Neural progenitor cell (in vitro differentiated cells): Measurements from ENCODE around the gene DAPK3.

Experiments
- EZH2 ChIP-seq: fragments of 200-600 bp; sonication (generic); IDR thresholded peaks from 2 replicates; pipeline ENCODE4 v1.6.1; 2017; ENCODE audit warnings: antibody characterized with exemption, mild to moderate bottlenecking, moderate library complexity
- EZH2phosphoT487 ChIP-seq: fragments of 200-600 bp; sonication (generic); IDR thresholded peaks from 2 replicates; pipeline ENCODE4 v1.6.1; 2017; ENCODE audit warnings: antibody characterized with exemption
- TF ChIP-seq, protein P1 (sequence below): fragments of 200-600 bp; sonication (generic); IDR thresholded peaks from 2 replicates; pipeline ENCODE4 v1.5.1; 2017; ENCODE audit warnings: antibody characterized with exemption, mild to moderate bottlenecking

DNA sequence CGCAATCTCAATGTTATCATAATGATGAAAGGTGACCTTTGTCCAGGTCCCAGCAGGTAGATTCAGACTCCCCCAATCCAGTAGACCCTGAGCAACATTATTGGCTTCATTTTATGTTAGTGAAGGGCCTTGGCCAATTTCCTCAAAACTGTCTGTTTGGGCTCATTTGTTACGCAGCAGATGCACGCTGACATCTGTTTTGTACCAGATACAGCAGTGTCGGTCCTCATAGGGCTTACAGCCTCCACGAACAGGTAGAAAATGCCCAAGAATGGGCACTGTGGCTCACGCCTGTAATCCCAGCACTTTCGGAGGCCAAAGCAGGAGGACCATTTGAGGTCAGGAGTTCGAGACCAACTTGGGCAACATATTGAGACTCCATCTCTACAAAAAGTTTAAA lies 51.1 kb downstream of the DAPK3 start:
- TF ChIP-seq, protein P1, sequence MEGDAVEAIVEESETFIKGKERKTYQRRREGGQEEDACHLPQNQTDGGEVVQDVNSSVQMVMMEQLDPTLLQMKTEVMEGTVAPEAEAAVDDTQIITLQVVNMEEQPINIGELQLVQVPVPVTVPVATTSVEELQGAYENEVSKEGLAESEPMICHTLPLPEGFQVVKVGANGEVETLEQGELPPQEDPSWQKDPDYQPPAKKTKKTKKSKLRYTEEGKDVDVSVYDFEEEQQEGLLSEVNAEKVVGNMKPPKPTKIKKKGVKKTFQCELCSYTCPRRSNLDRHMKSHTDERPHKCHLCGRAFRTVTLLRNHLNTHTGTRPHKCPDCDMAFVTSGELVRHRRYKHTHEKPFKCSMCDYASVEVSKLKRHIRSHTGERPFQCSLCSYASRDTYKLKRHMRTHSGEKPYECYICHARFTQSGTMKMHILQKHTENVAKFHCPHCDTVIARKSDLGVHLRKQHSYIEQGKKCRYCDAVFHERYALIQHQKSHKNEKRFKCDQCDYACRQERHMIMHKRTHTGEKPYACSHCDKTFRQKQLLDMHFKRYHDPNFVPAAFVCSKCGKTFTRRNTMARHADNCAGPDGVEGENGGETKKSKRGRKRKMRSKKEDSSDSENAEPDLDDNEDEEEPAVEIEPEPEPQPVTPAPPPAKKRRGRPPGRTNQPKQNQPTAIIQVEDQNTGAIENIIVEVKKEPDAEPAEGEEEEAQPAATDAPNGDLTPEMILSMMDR: no peak
- TF ChIP-seq EZH2phosphoT487: no peak
- no peak for TF ChIP-seq EZH2
